ENCODE results near the gene SLC27A5.

DNA sequence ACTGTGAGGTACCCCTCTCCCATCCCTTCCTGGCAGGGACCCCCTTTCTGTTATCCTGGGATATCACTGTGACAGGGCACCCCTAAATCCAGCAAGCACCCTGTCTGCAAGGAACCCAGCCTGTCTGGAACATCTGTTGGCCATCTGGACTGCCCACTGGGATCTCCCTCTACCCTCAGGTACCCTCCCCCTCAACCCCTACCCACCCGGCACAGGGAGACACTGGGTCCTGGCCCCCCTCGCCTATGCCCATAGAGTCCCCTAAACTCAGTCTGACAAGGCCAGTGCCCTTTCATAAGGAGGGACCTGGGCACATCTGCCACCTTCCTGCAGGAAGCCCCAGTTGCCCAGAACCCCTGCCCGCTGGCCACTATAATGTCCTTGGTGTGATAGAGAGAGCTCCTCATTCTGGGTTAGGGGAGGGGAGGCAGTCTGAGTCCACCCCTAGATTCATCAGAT, 2.8 kb upstream of the SLC27A5 start:
- TF ChIP-seq, protein P1, sequence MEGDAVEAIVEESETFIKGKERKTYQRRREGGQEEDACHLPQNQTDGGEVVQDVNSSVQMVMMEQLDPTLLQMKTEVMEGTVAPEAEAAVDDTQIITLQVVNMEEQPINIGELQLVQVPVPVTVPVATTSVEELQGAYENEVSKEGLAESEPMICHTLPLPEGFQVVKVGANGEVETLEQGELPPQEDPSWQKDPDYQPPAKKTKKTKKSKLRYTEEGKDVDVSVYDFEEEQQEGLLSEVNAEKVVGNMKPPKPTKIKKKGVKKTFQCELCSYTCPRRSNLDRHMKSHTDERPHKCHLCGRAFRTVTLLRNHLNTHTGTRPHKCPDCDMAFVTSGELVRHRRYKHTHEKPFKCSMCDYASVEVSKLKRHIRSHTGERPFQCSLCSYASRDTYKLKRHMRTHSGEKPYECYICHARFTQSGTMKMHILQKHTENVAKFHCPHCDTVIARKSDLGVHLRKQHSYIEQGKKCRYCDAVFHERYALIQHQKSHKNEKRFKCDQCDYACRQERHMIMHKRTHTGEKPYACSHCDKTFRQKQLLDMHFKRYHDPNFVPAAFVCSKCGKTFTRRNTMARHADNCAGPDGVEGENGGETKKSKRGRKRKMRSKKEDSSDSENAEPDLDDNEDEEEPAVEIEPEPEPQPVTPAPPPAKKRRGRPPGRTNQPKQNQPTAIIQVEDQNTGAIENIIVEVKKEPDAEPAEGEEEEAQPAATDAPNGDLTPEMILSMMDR (IDR thresholded peaks at IDR 0.05): no peak
- no peak for TF ChIP-seq POLR2AphosphoS5 (IDR thresholded peaks at IDR 0.05)
- TF ChIP-seq POLR2A (IDR thresholded peaks at IDR 0.05): no peak

All from prostate gland (tissue), 2 donors.